NCI-H1417 (cell line): ENCODE data around the gene ERI3.

Source experiments
- DNase-seq, 3 experiments: peaks; one replicate each; lab custom pipeline; 2025; lab: John Stamatoyannopoulos, UW

Gene ERI3

GRCh38 chr1:44262414-44262813, 92.6 kb downstream of the ERI3 start:
- DNase-seq: no peak

- no peak for DNase-seq
Measured at GRCh38 chr1:44261962-44262361, 93.1 kb downstream of the ERI3 start.

- peak in 1 of 3 experiments; percentile 47 for DNase-seq
Measured at GRCh38 chr1:44261171-44261817, 93.8 kb downstream of the ERI3 start.

- peak in 1 of 3 experiments; percentile 77 for DNase-seq
Measured at GRCh38 chr1:44260792-44261170, 94.3 kb downstream of the ERI3 start.

- DNase-seq: no peak
Measured at GRCh38 chr1:44259090-44259489, 96.0 kb downstream of the ERI3 start.

GRCh38 chr1:44256762-44257554, 98.1 kb downstream of the ERI3 start:
- peak in 2 of 3 experiments; percentile 66 to 83 for DNase-seq

GRCh38 chr1:44254392-44254910, 100.6 kb downstream of the ERI3 start:
- no peak for DNase-seq

GRCh38 chr1:44251989-44252671, 102.9 kb downstream of the ERI3 start:
- peak in 1 of 3 experiments; percentile 26 for DNase-seq

- no peak for DNase-seq
Measured at GRCh38 chr1:44251486-44251885, 103.6 kb downstream of the ERI3 start.

GRCh38 chr1:44250068-44250781, 104.8 kb downstream of the ERI3 start:
- no peak for DNase-seq

- DNase-seq: peak; percentile 9 to 54 (median 49)
Measured at GRCh38 chr1:44249543-44249942, 105.5 kb downstream of the ERI3 start.

GRCh38 chr1:44246806-44247205, 108.3 kb downstream of the ERI3 start:
- no peak for DNase-seq

GRCh38 chr1:44244986-44245385, 110.1 kb downstream of the ERI3 start:
- DNase-seq: peak in 2 of 3 experiments; percentile 19 to 74

- no peak for DNase-seq
Measured at GRCh38 chr1:44243782-44244495, 111.1 kb downstream of the ERI3 start.

- DNase-seq: no peak
Measured at GRCh38 chr1:44242746-44243145, 112.3 kb downstream of the ERI3 start.

- DNase-seq: peak in 1 of 3 experiments; percentile 16
Measured at GRCh38 chr1:44240802-44241671, 114.0 kb downstream of the ERI3 start.

GRCh38 chr1:44239961-44240371, 115.1 kb downstream of the ERI3 start:
- DNase-seq: no peak

- peak in 1 of 3 experiments; percentile 24 for DNase-seq
Measured at GRCh38 chr1:44239331-44239960, 115.6 kb downstream of the ERI3 start.

GRCh38 chr1:44238660-44239059, 116.4 kb downstream of the ERI3 start:
- peak in 1 of 3 experiments; percentile 11 for DNase-seq
